Left ventricle myocardium inferior (tissue), 1 donor: ENCODE measurements around the gene IQCF6. TPM values are rescaled to one million over a fixed set of nuclear protein-coding genes. Genes with fewer than 3 reads are reported as not detected.

Experiments
- DNase-seq: peaks from one replicate; pipeline ENCODE4 v3.0.0-alpha.2; 2020
- H3K27ac ChIP-seq: fragments of 200-600 bp; replicated peaks from 2 replicates; pipeline ENCODE4 v1.8.0; 2021
- H3K27me3 ChIP-seq: fragments of 200-600 bp; 2 replicates; pipeline ENCODE4 v1.8.0; 2021; ENCODE audit warnings: low read depth
- H3K36me3 ChIP-seq: fragments of 200-600 bp; 2 replicates; pipeline ENCODE4 v1.8.0; 2021
- H3K4me1 ChIP-seq: fragments of 200-600 bp; 2 replicates; pipeline ENCODE4 v1.8.0; 2021
- H3K4me3 ChIP-seq: fragments of 200-600 bp; 2 replicates; pipeline ENCODE4 v1.8.0; 2021; ENCODE audit warnings: mild to moderate bottlenecking, moderate library complexity
- H3K9me3 ChIP-seq: fragments of 200-600 bp; replicated peaks from 2 replicates; pipeline ENCODE4 v1.8.0; 2021
- intact Hi-C: fragments of 100-400 bp; cut with micrococcal nuclease; formaldehyde crosslinking; loops from one replicate; pipeline ENCODE4 v1.11.0; 2022
- total RNA-seq: library from RNA; stranded (reverse); fragmentation: NEBNext Ultra II Directional; extraction: Animal tissue kit (Norgen Biotek cat#: 25700); gene quantifications from one replicate; pipeline ENCODE4 v1.2.1, GENCODE V29; 2021
- TF ChIP-seq, protein P1 (sequence below): fragments of 200-600 bp; IDR thresholded peaks from 2 replicates; pipeline ENCODE4 v1.8.0; 2021; ENCODE audit warnings: antibody characterized with exemption, mild to moderate bottlenecking, borderline replicate concordance
- donor health status: DM: no; HTN: yes; CAD: no; lungs with severe emphysema.

The IQCF6 gene
- total RNA-seq, 1 donor from 2014 or later = not detected

DNA sequence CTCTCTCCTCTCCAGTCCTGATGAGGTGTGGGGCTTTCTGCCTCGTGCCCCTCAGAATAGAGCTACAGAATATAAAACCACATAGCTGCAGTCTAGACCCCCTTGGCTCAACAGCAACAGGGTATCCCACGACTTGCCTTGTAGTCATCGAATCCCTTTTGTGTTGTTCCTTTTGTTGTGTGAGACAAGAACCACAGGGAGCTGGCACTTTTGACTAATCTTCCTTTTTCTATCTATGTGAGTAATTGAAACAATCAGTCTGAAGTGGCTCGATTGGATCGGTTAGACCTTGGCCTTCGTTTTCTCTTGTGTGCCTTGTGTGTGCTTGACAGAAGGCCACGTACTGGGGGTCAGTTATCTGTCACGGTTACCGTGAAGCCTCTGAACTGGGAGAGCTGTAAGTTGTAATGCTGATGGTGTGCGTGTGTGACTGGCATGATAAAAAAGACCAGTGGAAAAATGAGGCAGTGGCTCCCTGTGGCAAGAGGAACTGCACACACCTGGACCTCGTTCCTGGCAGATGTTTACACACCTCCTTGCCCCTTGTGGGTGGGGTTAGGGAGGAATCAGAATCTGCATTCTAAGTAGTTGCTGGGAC, 23.2 kb upstream of the IQCF6 start:
- Histone ChIP-seq H3K36me3 (no peaks in the 10 kb centered on the region), H3K4me1 (no peaks in the 10 kb centered on the region), H3K27me3 (peaks cover 51% of the 10 kb centered on the region), H3K27ac (no peak overlapping the region), H3K4me3 (no peak overlapping the region), H3K9me3 (no peaks in the 10 kb centered on the region)
- TF ChIP-seq, protein P1, sequence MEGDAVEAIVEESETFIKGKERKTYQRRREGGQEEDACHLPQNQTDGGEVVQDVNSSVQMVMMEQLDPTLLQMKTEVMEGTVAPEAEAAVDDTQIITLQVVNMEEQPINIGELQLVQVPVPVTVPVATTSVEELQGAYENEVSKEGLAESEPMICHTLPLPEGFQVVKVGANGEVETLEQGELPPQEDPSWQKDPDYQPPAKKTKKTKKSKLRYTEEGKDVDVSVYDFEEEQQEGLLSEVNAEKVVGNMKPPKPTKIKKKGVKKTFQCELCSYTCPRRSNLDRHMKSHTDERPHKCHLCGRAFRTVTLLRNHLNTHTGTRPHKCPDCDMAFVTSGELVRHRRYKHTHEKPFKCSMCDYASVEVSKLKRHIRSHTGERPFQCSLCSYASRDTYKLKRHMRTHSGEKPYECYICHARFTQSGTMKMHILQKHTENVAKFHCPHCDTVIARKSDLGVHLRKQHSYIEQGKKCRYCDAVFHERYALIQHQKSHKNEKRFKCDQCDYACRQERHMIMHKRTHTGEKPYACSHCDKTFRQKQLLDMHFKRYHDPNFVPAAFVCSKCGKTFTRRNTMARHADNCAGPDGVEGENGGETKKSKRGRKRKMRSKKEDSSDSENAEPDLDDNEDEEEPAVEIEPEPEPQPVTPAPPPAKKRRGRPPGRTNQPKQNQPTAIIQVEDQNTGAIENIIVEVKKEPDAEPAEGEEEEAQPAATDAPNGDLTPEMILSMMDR = no peak
- intact Hi-C loops = no loop called here
- no peak for DNase-seq

DNA sequence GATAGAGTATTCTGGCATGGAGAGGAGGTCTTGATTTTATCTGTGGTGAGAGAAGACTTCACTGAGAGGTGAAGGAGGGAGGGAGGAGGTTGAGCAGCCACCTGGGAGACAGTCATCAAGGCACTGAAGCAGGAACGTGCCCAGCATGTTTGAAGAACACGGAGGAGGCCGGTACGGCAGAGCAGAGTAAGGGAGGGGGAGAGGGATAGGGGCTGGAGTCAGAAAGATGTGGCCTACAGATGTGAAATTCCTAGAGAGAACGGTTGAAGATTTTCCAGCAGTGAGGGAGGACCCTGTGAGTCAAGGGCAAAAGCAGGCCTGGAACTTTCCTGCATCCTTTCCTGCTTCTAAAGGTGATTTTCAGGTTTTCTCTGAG, 21.7 kb upstream of the IQCF6 start:
- intact Hi-C loops = no loop called here

DNA sequence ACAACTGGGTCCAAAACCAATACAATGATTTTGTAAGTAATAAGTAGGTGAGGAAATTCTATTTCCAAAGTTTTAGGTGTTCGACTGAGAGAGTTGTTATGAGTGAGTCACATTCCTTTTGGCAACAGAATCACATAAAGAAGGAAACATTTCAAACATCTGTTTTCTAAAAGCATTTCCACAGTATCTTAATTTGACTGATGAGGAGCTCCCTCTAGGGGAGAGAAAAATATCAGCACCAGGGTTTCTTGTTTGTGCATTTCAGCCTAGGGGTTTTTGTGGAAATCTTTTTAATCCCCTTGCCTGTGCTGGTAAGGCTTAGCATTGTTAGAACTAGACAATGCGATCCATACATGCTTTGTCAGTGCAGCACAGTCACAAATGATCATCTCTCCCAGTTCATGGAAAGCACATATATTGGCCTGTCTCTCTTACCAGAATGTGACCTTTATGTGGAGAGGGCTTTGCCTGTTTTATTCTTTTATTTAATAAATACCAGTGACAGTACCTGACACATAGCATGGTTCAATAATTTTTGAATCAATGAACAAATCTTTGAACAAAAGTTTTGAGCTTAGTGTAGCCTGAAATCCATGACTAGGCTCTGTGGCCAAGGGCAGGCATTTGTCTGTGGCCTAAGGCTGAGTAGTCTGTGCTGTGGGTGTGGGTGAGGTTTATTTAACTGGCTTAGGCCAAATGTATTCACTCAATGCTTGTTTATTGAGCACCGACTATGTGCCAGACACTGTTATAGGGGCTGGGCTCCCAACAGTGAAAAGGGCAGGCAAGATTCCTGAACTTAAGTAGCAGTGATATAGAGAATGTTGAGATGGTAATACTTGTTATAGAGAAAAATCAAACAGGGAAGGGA, 21.1 kb upstream of the IQCF6 start:
- TF ChIP-seq, protein P1 = peak; percentile 88
- Histone ChIP-seq H3K27ac (no peak overlapping the region), H3K4me1 (no peaks in the 10 kb centered on the region), H3K27me3 (peaks cover 72% of the 10 kb centered on the region), H3K36me3 (no peaks in the 10 kb centered on the region), H3K9me3 (no peaks in the 10 kb centered on the region), H3K4me3 (no peak overlapping the region)
- no peak for DNase-seq
- intact Hi-C loops = no loop called here

More for the DNA sequence above, 21.7 kb upstream of the IQCF6 start:
- Histone ChIP-seq H3K4me3 (no peak overlapping the region), H3K4me1 (no peaks in the 10 kb centered on the region), H3K27me3 (peaks cover 66% of the 10 kb centered on the region), H3K27ac (no peak overlapping the region), H3K36me3 (no peaks in the 10 kb centered on the region), H3K9me3 (no peaks in the 10 kb centered on the region)
- no peak for DNase-seq
- TF ChIP-seq, protein P1 = no peak

DNA sequence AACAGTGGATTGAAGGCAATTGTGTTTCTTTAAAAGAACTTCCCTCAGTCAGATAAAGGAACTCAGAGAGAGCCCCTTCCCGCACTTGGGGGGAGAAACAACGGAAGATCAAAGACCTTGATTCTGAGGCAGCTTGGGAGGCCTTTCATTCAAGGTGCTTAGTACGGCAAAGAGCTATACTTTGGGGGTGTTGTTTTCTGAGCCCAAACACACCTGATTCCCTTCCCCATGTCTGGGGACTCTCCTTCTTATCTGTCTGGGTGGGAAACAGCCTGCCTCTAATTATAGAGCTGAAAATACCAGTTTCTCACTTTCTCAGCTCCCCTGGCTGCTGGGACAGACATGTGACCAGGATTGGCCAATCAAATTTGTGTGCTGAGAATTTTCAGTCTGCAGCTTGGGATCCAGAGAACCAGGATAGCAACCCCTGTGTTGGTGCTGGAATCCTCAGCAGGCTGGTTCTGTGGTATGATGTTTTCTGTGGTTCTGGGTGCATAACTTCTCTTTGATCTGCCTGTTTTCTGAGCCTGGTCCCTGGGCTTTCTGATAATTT, 19.4 kb upstream of the IQCF6 start:
- DNase-seq = no peak
- Histone ChIP-seq H3K4me3 (no peak overlapping the region), H3K36me3 (no peaks in the 10 kb centered on the region), H3K27ac (no peak overlapping the region), H3K9me3 (no peaks in the 10 kb centered on the region), H3K4me1 (no peaks in the 10 kb centered on the region), H3K27me3 (peaks cover 62% of the 10 kb centered on the region)
- TF ChIP-seq, protein P1 = no peak
- intact Hi-C loops = no loop called here

DNA sequence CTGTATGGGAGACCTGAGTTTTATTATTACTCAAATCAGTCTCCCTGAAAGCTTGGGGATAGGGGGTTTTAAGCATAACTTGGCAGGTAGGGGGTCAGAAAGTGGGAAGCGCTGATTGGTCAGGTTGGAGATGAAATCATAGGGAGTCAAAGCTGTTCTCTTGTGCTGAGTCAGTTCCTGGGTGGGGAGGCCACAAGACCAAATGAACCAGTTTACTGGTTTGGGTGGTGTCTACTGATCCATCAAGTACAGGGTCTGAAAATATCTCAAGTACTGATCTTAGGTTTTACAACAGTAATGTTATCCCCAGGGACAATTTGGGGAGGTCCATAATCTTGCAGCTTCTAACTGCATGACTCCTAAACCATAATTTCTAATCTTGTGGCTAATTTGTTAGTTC, 17.8 kb upstream of the IQCF6 start:
- Histone ChIP-seq H3K27me3 (peaks cover 45% of the 10 kb centered on the region), H3K27ac (no peak overlapping the region), H3K4me3 (no peak overlapping the region), H3K4me1 (no peaks in the 10 kb centered on the region), H3K9me3 (no peaks in the 10 kb centered on the region), H3K36me3 (no peaks in the 10 kb centered on the region)
- TF ChIP-seq, protein P1 = no peak
- no peak for DNase-seq
- intact Hi-C loops = no loop called here
